B cell (primary cell): ENCODE data around the gene SFMBT2. TPM values are rescaled to one million over a fixed set of nuclear protein-coding genes. Genes with fewer than 3 reads are reported as not detected.

Experiments
- ATAC-seq: fragments of 200-7000 bp; cut with Tn5 transposase; one replicate; pipeline ENCODE4 v1.10.0; 2021; ENCODE audit warnings: low read depth, mild to moderate bottlenecking, moderate number of reproducible peaks, moderate library complexity
- CTCF ChIA-PET: fragments of 350-600 bp; sonication (Branson Sonifier 250); formaldehyde crosslinking; loops from one replicate; lab custom pipeline; 2021; ENCODE audit warnings: antibody characterized with exemption, inconsistent platforms; lab: Charles Lee
- POLR2A ChIA-PET: fragments of 350-600 bp; sonication (Branson Sonifier 250); formaldehyde crosslinking; loops from one replicate; lab custom pipeline; 2021; ENCODE audit warnings: antibody characterized with exemption; lab: Charles Lee
- DNase-seq: peaks from one replicate; pipeline ENCODE4 v3.0.0; 2013
- H2AFZ ChIP-seq: 2 replicates; pipeline ENCODE4 v1.6.1; 2012; ENCODE audit warnings: mild to moderate bottlenecking, low read depth, low read length; ENCODE audit not compliant: insufficient read depth, poor library complexity, severe bottlenecking
- H3K27ac ChIP-seq, 2 donors: 1 replicate in 1 of 2; 2 replicates in 1 of 2; pipeline ENCODE4 v1.5.1; 2012 to 2013; ENCODE audit warnings: low read length in 2 of 2, mild to moderate bottlenecking in 2 of 2, moderate library complexity in 1 of 2
- H3K27me3 ChIP-seq, 4 experiments: fragments of 200-600 bp in 1 of 4; sonication (generic) in 1 of 4; replicated peaks in 1 of 4; 1 replicate in 2 of 4; 2 replicates in 2 of 4; pipeline versions ENCODE4 v1.6.1 to v1.7.0; 2013 to 2016; ENCODE audit warnings: low read length in 3 of 4, mild to moderate bottlenecking in 2 of 4, mixed read lengths in 1 of 4, moderate library complexity in 1 of 4; ENCODE audit not compliant: insufficient read depth in 4 of 4, control insufficient read depth in 3 of 4; ENCODE audit errors: control extremely low read depth in 1 of 4
- H3K36me3 ChIP-seq, 2 experiments: replicated peaks in 1 of 2; 1 replicate in 1 of 2; 2 replicates in 1 of 2; pipeline versions ENCODE4 v1.6.1 to v1.7.1; 2013; ENCODE audit warnings: low read length in 1 of 2; ENCODE audit not compliant: insufficient read depth in 2 of 2, control insufficient read depth in 1 of 2; ENCODE audit errors: control extremely low read depth in 1 of 2, extremely low read depth in 1 of 2
- H3K4me1 ChIP-seq, 2 donors: fragments of 200-600 bp in 1 of 2; sonication (generic) in 1 of 2; 1 replicate in 1 of 2; 2 replicates in 1 of 2; pipeline versions ENCODE4 v1.5.1 to v1.6.1; 2013 to 2017; ENCODE audit warnings: low read length in 2 of 2; ENCODE audit not compliant: control insufficient read depth in 2 of 2, insufficient read depth in 2 of 2
- H3K4me2 ChIP-seq: replicated peaks from 2 replicates; pipeline ENCODE3; 2012; ENCODE audit warnings: mild to moderate bottlenecking, low read depth, low read length; ENCODE audit not compliant: poor library complexity, severe bottlenecking
- H3K4me3 ChIP-seq, 5 experiments: fragments of 200-600 bp in 1 of 5; sonication (generic) in 1 of 5; 1 replicate in 3 of 5; 2 replicates in 2 of 5; pipeline versions ENCODE4 v1.5.1 to v1.7.0; 2011 to 2016; ENCODE audit warnings: low read length in 4 of 5, mild to moderate bottlenecking in 4 of 5, low read depth in 2 of 5, control low read depth in 1 of 5, moderate library complexity in 1 of 5; ENCODE audit not compliant: insufficient read depth in 1 of 5; ENCODE audit errors: control extremely low read depth in 1 of 5, extremely low read depth in 1 of 5
- H3K79me2 ChIP-seq: fragments of 200-600 bp; sonication (generic); one replicate; pipeline ENCODE4 v1.6.0; 2016; ENCODE audit warnings: low read length; ENCODE audit not compliant: control insufficient read depth, insufficient read depth
- H3K9ac ChIP-seq: fragments of 200-600 bp; sonication (generic); 2 replicates; pipeline ENCODE4 v1.6.1; 2017; ENCODE audit warnings: mild to moderate bottlenecking, low read length, moderate library complexity
- H3K9me3 ChIP-seq, 3 donors: one replicate each; pipeline versions ENCODE4 v1.6.1 to v1.7.1; 2013; ENCODE audit warnings: low read length in 2 of 3; ENCODE audit not compliant: control insufficient read depth in 2 of 3, insufficient read depth in 1 of 3; ENCODE audit errors: control extremely low read depth in 1 of 3
- H4K20me1 ChIP-seq: 2 replicates; pipeline ENCODE4 v1.6.0; 2012; ENCODE audit warnings: mild to moderate bottlenecking, low read length; ENCODE audit not compliant: insufficient read depth, control insufficient read depth, poor library complexity, severe bottlenecking
- H3K27ac Mint-ChIP-seq: one replicate; pipeline ENCODE4 v1.8.0; 2021; ENCODE audit warnings: mixed read lengths
- H3K27me3 Mint-ChIP-seq: one replicate; pipeline ENCODE4 v1.8.0; 2021; ENCODE audit warnings: mixed read lengths
- H3K4me1 Mint-ChIP-seq: one replicate; pipeline ENCODE4 v1.8.0; 2021; ENCODE audit warnings: mixed read lengths
- H3K4me3 Mint-ChIP-seq: one replicate; pipeline ENCODE4 v1.8.0; 2021; ENCODE audit warnings: mixed read lengths
- H3K9me3 Mint-ChIP-seq: one replicate; pipeline ENCODE4 v1.8.0; 2022; ENCODE audit warnings: mixed read lengths; ENCODE audit not compliant: insufficient read depth
- CTCF ChIP-seq: fragments of 200-600 bp; IDR thresholded peaks from one replicate; pipeline ENCODE4 v1.8.0; 2022; ENCODE audit warnings: antibody characterized with exemption, mild to moderate bottlenecking
- EZH2 ChIP-seq: IDR thresholded peaks from 2 replicates; pipeline ENCODE4 v1.6.1; 2012; ENCODE audit warnings: borderline replicate concordance, low read depth, mild to moderate bottlenecking, moderate library complexity, low read length; ENCODE audit not compliant: insufficient read depth, poor library complexity, severe bottlenecking
- WGBS: methylation state at CpG from one replicate; pipeline ENCODE4 v1.1.5; 2013; ENCODE audit warnings: missing lambda C conversion rate; ENCODE audit not compliant: insufficient coverage; 5-methylcytosine and 5-hydroxymethylcytosine counted together
- intact Hi-C: fragments of 100-400 bp; cut with micrococcal nuclease; formaldehyde crosslinking; loops from one replicate; pipeline ENCODE4 v1.10.0; 2022
- polyA plus RNA-seq: library from polyadenylated mRNA; depleted of rRNA; stranded (reverse); fragments of >200 nt; gene quantifications from 2 replicates; pipeline ENCODE4 v1.2.3, GENCODE V29; 2012
- total RNA-seq, 2 donors: library from RNA; stranded (reverse); fragments of 120-200 nt in 1 of 2; gene quantifications; 1 replicate in 1 of 2; 2 replicates in 1 of 2; pipeline versions ENCODE4 v1.2.3 to v1.2.4, GENCODE V29; 2013 to 2022

Gene SFMBT2
- total and polyA plus RNA-seq, 2 donors (not counting 1 experiment from before 2014, with no cell fraction given) = 2.3 to 24.0 TPM

- Histone ChIP-seq H3K4me3 (no peak overlapping the region), H4K20me1 (no peaks in the 10 kb centered on the region), H3K9ac (no peak overlapping the region), H3K9me3 (peaks cover 0 to 19% (median 18%) of the 10 kb centered on the region in 3 donors), H2AFZ (no peak overlapping the region), H3K27ac (no peak overlapping the region), H3K4me1 (no peaks in the 10 kb centered on the region), H3K36me3 (peaks cover 4 to 43% of the 10 kb centered on the region in 2 experiments), H3K27me3 (no peaks in the 10 kb centered on the region), H3K79me2 (no peaks in the 10 kb centered on the region), H3K4me2 (no peak overlapping the region)
- POLR2A ChIA-PET = no interaction called here
- peaks cover 4% of the 10 kb centered on the region for H3K9me3 Mint-ChIP-seq
- no peaks in the 10 kb centered on the region for H3K27me3 Mint-ChIP-seq
- H3K4me3 Mint-ChIP-seq = no peak overlapping the region
- no peak for DNase-seq
- CTCF ChIA-PET = no interaction called here
- no peak for TF ChIP-seq CTCF
- no peak for TF ChIP-seq EZH2
- H3K4me1 Mint-ChIP-seq = no peaks in the 10 kb centered on the region
- no peak overlapping the region for H3K27ac Mint-ChIP-seq
- intact Hi-C loops = no loop called here
- ATAC-seq = no peak
- WGBS = 100% methylated on average over 2 of the region's 6 CpGs
These were observed 46.4 kb downstream of the SFMBT2 start for GRCh38 chr10:7364474-7364873.

- CTCF ChIA-PET = no interaction called here
- peaks cover 4% of the 10 kb centered on the region for H3K9me3 Mint-ChIP-seq
- peaks cover 4 to 40% of the 10 kb centered on the region in 2 experiments for H3K36me3 ChIP-seq
These were observed 47.1 kb downstream of the SFMBT2 start for GRCh38 chr10:7363700-7364099.

More at GRCh38 chr10:7363700-7364099, 47.1 kb downstream of the SFMBT2 start:
- no peaks in the 10 kb centered on the region for H3K27me3 ChIP-seq
- DNase-seq (no peak), ATAC-seq (no peak)
- Mint-ChIP-seq H3K4me1 (no peaks in the 10 kb centered on the region), H3K4me3 (no peak overlapping the region), H3K27me3 (no peaks in the 10 kb centered on the region), H3K27ac (no peak overlapping the region)
- H3K9ac ChIP-seq = no peak overlapping the region
- intact Hi-C loops = no loop called here
- peaks cover 0 to 23% (median 19%) of the 10 kb centered on the region in 3 donors for H3K9me3 ChIP-seq
- no peak overlapping the region for H3K4me3 ChIP-seq
- H3K4me2 ChIP-seq = no peak overlapping the region
- no peaks in the 10 kb centered on the region for H3K4me1 ChIP-seq
- no peaks in the 10 kb centered on the region for H4K20me1 ChIP-seq
- no peak overlapping the region for H2AFZ ChIP-seq
- TF ChIP-seq EZH2 (no peak), CTCF (no peak)
- WGBS = 100% methylated on average over 4 of the region's 6 CpGs
- H3K27ac ChIP-seq = no peak overlapping the region
- peaks cover 5% of the 10 kb centered on the region for H3K79me2 ChIP-seq
- POLR2A ChIA-PET = no interaction called here
